Ovary (tissue), 3 donors: Measurements from ENCODE around the gene PRKAG1.

Source experiments
- POLR2A ChIP-seq: fragments of 450-650 bp; IDR thresholded peaks from one replicate; pipeline ENCODE4 v1.6.1; 2017; ENCODE audit warnings: antibody characterized with exemption, mild to moderate bottlenecking, moderate library complexity
- TF ChIP-seq, protein P1 (sequence below), 3 donors: fragments of 450-650 bp in 2 of 3; fragments of 200-600 bp in 1 of 3; IDR thresholded peaks; one replicate each; pipeline versions ENCODE4 v1.5.1 to v1.8.0; 2016 to 2022; ENCODE audit warnings: antibody characterized with exemption in 3 of 3, mild to moderate bottlenecking in 1 of 3
- donor health status: DM: no; HTN: no; CAD: no.

DNA sequence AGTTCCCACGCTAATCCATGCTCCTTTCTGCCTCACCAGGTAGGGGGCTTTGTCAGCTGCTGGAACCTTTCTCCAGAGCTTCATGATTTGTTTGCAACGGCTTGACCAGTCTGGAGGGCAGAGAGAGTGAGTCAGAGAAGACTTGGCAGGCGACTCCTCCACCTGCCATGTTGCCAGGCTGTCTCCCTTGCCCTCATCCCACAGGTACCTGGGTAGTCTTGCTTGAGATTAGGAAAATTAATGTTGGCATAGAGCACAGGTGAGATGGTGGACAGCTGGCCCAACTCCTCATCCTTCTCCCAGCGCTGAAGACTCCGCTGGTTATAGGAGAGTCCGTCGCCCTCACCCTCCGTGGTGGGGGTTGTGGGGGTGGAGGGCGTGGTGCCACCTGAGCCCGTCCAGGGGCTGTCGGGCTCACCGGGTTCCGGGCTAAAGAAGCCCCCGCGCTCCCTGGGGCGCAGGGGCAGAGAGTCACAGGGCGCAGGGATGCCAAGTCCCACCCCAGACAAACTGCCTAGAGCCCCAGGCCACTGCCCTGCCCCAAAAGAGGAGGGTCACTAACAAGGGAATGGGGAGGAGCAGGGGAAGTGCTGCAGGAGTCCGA, 23.4 kb upstream of the PRKAG1 start:
- TF ChIP-seq POLR2A: no peak
- TF ChIP-seq, protein P1, sequence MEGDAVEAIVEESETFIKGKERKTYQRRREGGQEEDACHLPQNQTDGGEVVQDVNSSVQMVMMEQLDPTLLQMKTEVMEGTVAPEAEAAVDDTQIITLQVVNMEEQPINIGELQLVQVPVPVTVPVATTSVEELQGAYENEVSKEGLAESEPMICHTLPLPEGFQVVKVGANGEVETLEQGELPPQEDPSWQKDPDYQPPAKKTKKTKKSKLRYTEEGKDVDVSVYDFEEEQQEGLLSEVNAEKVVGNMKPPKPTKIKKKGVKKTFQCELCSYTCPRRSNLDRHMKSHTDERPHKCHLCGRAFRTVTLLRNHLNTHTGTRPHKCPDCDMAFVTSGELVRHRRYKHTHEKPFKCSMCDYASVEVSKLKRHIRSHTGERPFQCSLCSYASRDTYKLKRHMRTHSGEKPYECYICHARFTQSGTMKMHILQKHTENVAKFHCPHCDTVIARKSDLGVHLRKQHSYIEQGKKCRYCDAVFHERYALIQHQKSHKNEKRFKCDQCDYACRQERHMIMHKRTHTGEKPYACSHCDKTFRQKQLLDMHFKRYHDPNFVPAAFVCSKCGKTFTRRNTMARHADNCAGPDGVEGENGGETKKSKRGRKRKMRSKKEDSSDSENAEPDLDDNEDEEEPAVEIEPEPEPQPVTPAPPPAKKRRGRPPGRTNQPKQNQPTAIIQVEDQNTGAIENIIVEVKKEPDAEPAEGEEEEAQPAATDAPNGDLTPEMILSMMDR (IDR thresholded peaks at IDR 0.05): no peak
